ENCODE data around the gene SENP8. TPM values are rescaled to one million over a fixed set of nuclear protein-coding genes. Genes with fewer than 3 reads are reported as not detected.
A peak's percentile ranks its signal among the peaks of the same experiment; 100 is the strongest.

SENP8 gene
- polyA plus RNA-seq, 3 donors, result 6.1 to 7.0 (median 6.3) TPM

- peak in 2 of 11 donors; percentile 24 to 49 for DNase-seq (ENCODE audit: extremely low read depth in 1 of 11, low read depth in 9 of 11, low spot score in 4 of 11)
These were observed 66.1 kb downstream of the SENP8 start for GRCh38 chr15:72184165-72184811.

- no peak for DNase-seq (ENCODE audit: extremely low read depth in 1 of 11, low read depth in 9 of 11, low spot score in 4 of 11)
These were observed 71.2 kb downstream of the SENP8 start for GRCh38 chr15:72189250-72189902.

- no peak for DNase-seq (ENCODE audit: extremely low read depth in 1 of 11, low read depth in 9 of 11, low spot score in 4 of 11)
These were observed 74.2 kb downstream of the SENP8 start for GRCh38 chr15:72192416-72192815.

Other genes with a start within 250 kb of the SENP8 start
- gene MYO9A, start 253 bp upstream of the SENP8 start, polyA plus RNA-seq (ENCODE audit: insufficient read length in 3 of 3), result 10 to 100 TPM; 32.6 to 38.1 (median 34.2) TPM
- gene GRAMD2A, start 79.4 kb downstream of the SENP8 start, polyA plus RNA-seq (ENCODE audit: insufficient read length in 3 of 3), result 10 to 100 TPM in 1 of 3 donors, 1 to 10 TPM in 2; 7.0 to 15.4 (median 8.7) TPM
- 100 to 1,000 TPM; 636 to 752 (median 681) TPM for gene PKM, start 112.8 kb downstream of the SENP8 start, polyA plus RNA-seq (ENCODE audit: insufficient read length in 3 of 3)
- 100 to 1,000 TPM in 2 of 3 donors, 10 to 100 TPM in 1; 88.5 to 141 (median 106) TPM for gene PARP6, start 154.2 kb downstream of the SENP8 start, polyA plus RNA-seq (ENCODE audit: insufficient read length in 3 of 3)
- 1 to 10 TPM; 3.1 to 7.0 (median 3.9) TPM for gene CELF6, start 201.8 kb downstream of the SENP8 start, polyA plus RNA-seq (ENCODE audit: insufficient read length in 3 of 3)

All from renal cortex interstitium (tissue), 11 donors.